Stomach (tissue), 4 donors: ENCODE data around the gene ENOX1.

Source experiments
- CTCF ChIP-seq, 7 experiments: fragments of 450-650 bp in 4 of 7; fragments of 200-600 bp in 3 of 7; sonication (generic) in 3 of 7; IDR thresholded peaks; one replicate each; pipeline ENCODE4 v1.5.1; 2016 to 2019; ENCODE audit warnings: antibody characterized with exemption in 7 of 7, control low read depth in 2 of 7, mild to moderate bottlenecking in 1 of 7
- POLR2A ChIP-seq, 4 donors: fragments of 450-650 bp; IDR thresholded peaks; one replicate each; pipeline ENCODE4 v1.6.1; 2016; ENCODE audit warnings: antibody characterized with exemption in 4 of 4, control low read depth in 2 of 4, mild to moderate bottlenecking in 1 of 4, moderate library complexity in 1 of 4

GRCh38 chr13:43301346-43301969, 485.3 kb downstream of the ENOX1 start:
- TF ChIP-seq POLR2A (IDR thresholded peaks at IDR 0.05) (no peak), CTCF (IDR thresholded peaks at IDR 0.05) (no peak)
